ENCODE results near the gene TSPAN9. TPM values are rescaled to one million over a fixed set of nuclear protein-coding genes. Genes with fewer than 3 reads are reported as not detected.

Gene TSPAN9
- total RNA-seq, 1 experiment from 2014 or later = 23.0 TPM

- Histone ChIP-seq H3K9me3 (replicated peaks) (no peaks in the 10 kb centered on the region), H3K27me3 (replicated peaks) (no peaks in the 10 kb centered on the region), H3K36me3 (no peaks in the 10 kb centered on the region), H3K4me1 (replicated peaks) (no peaks in the 10 kb centered on the region), H3K4me3 (no peak overlapping the region), H3K27ac (no peak overlapping the region)
- no peak for DNase-seq (ENCODE audit: low read depth in 1 of 2, low spot score in 2 of 2)
Observed at GRCh38 chr12:3090240-3091037, 13.3 kb downstream of the TSPAN9 start.

GRCh38 chr12:3091038-3091319, 13.8 kb downstream of the TSPAN9 start:
- no peak overlapping the region for H3K4me3 ChIP-seq
- no peaks in the 10 kb centered on the region for H3K9me3 ChIP-seq (replicated peaks)
- DNase-seq (ENCODE audit: low read depth in 1 of 2, low spot score in 2 of 2) = no peak
- no peaks in the 10 kb centered on the region for H3K27me3 ChIP-seq (replicated peaks)
- no peaks in the 10 kb centered on the region for H3K36me3 ChIP-seq
- no peaks in the 10 kb centered on the region for H3K4me1 ChIP-seq (replicated peaks)
- H3K27ac ChIP-seq = no peak overlapping the region

GRCh38 chr12:3091382-3092241, 14.4 kb downstream of the TSPAN9 start:
- Histone ChIP-seq H3K27me3 (replicated peaks) (no peaks in the 10 kb centered on the region), H3K4me1 (replicated peaks) (no peaks in the 10 kb centered on the region), H3K4me3 (no peak overlapping the region), H3K36me3 (no peaks in the 10 kb centered on the region), H3K27ac (no peak overlapping the region), H3K9me3 (replicated peaks) (no peaks in the 10 kb centered on the region)
- DNase-seq (ENCODE audit: low read depth in 1 of 2, low spot score in 2 of 2) = no peak

GRCh38 chr12:3092764-3093163, 15.6 kb downstream of the TSPAN9 start:
- Histone ChIP-seq H3K4me1 (replicated peaks) (no peaks in the 10 kb centered on the region), H3K36me3 (no peaks in the 10 kb centered on the region)

GRCh38 chr12:3097186-3097804, 20.1 kb downstream of the TSPAN9 start:
- DNase-seq (ENCODE audit: low read depth in 1 of 2, low spot score in 2 of 2) = no peak
- no peak overlapping the region for H3K27ac ChIP-seq
- no peaks in the 10 kb centered on the region for H3K9me3 ChIP-seq (replicated peaks)
- no peaks in the 10 kb centered on the region for H3K4me1 ChIP-seq (replicated peaks)
- no peak overlapping the region for H3K4me3 ChIP-seq
- no peaks in the 10 kb centered on the region for H3K27me3 ChIP-seq (replicated peaks)
- no peaks in the 10 kb centered on the region for H3K36me3 ChIP-seq

More at GRCh38 chr12:3092764-3093163, 15.6 kb downstream of the TSPAN9 start:
- no peak overlapping the region for H3K4me3 ChIP-seq
- H3K27me3 ChIP-seq (replicated peaks) = no peaks in the 10 kb centered on the region
- no peaks in the 10 kb centered on the region for H3K9me3 ChIP-seq (replicated peaks)
- no peak overlapping the region for H3K27ac ChIP-seq
- DNase-seq (ENCODE audit: low read depth in 1 of 2, low spot score in 2 of 2) = no peak

- Histone ChIP-seq H3K27ac (no peak overlapping the region), H3K9me3 (replicated peaks) (no peaks in the 10 kb centered on the region), H3K36me3 (no peaks in the 10 kb centered on the region), H3K4me3 (no peak overlapping the region), H3K4me1 (replicated peaks) (no peaks in the 10 kb centered on the region), H3K27me3 (replicated peaks) (no peaks in the 10 kb centered on the region)
- DNase-seq (ENCODE audit: low read depth in 1 of 2, low spot score in 2 of 2) = no peak
Observed at GRCh38 chr12:3097836-3098235, 20.7 kb downstream of the TSPAN9 start.

- Histone ChIP-seq H3K27ac (no peak overlapping the region), H3K36me3 (no peaks in the 10 kb centered on the region), H3K4me1 (replicated peaks) (no peaks in the 10 kb centered on the region), H3K27me3 (replicated peaks) (no peaks in the 10 kb centered on the region), H3K4me3 (no peak overlapping the region), H3K9me3 (replicated peaks) (no peaks in the 10 kb centered on the region)
- no peak for DNase-seq (ENCODE audit: low read depth in 1 of 2, low spot score in 2 of 2)
Observed at GRCh38 chr12:3098436-3098835, 21.3 kb downstream of the TSPAN9 start.

- no peak for DNase-seq (ENCODE audit: low read depth in 1 of 2, low spot score in 2 of 2)
- H3K4me1 ChIP-seq (replicated peaks) = no peaks in the 10 kb centered on the region
- no peak overlapping the region for H3K27ac ChIP-seq
Observed at GRCh38 chr12:3099146-3099545, 22.0 kb downstream of the TSPAN9 start.

GRCh38 chr12:3101309-3102024, 24.3 kb downstream of the TSPAN9 start:
- no peak overlapping the region for H3K27ac ChIP-seq
- DNase-seq (ENCODE audit: low read depth in 1 of 2, low spot score in 2 of 2) = no peak
- H3K4me1 ChIP-seq (replicated peaks) = peaks cover 17% of the 10 kb centered on the region

More at GRCh38 chr12:3099146-3099545, 22.0 kb downstream of the TSPAN9 start:
- no peaks in the 10 kb centered on the region for H3K9me3 ChIP-seq (replicated peaks)
- no peaks in the 10 kb centered on the region for H3K27me3 ChIP-seq (replicated peaks)
- H3K36me3 ChIP-seq = no peaks in the 10 kb centered on the region
- H3K4me3 ChIP-seq = no peak overlapping the region

GRCh38 chr12:3102771-3103410, 25.7 kb downstream of the TSPAN9 start:
- no peak overlapping the region for H3K4me3 ChIP-seq
- no peaks in the 10 kb centered on the region for H3K36me3 ChIP-seq
- H3K27ac ChIP-seq = no peak overlapping the region
- H3K27me3 ChIP-seq (replicated peaks) = no peaks in the 10 kb centered on the region
- H3K9me3 ChIP-seq (replicated peaks) = no peaks in the 10 kb centered on the region
- DNase-seq (ENCODE audit: low read depth in 1 of 2, low spot score in 2 of 2) = no peak
- peaks cover 31% of the 10 kb centered on the region for H3K4me1 ChIP-seq (replicated peaks)

More at GRCh38 chr12:3101309-3102024, 24.3 kb downstream of the TSPAN9 start:
- Histone ChIP-seq H3K27me3 (replicated peaks) (no peaks in the 10 kb centered on the region), H3K36me3 (no peaks in the 10 kb centered on the region), H3K9me3 (replicated peaks) (no peaks in the 10 kb centered on the region), H3K4me3 (no peak overlapping the region)

GRCh38 chr12:3103806-3104205, 26.6 kb downstream of the TSPAN9 start:
- H3K4me1 ChIP-seq (replicated peaks) = peaks cover 32% of the 10 kb centered on the region

GRCh38 chr12:3105690-3106479, 28.7 kb downstream of the TSPAN9 start:
- H3K4me1 ChIP-seq (replicated peaks) = peaks cover 38% of the 10 kb centered on the region
- H3K36me3 ChIP-seq = no peaks in the 10 kb centered on the region
- DNase-seq (ENCODE audit: low read depth in 1 of 2, low spot score in 2 of 2) = no peak
- H3K4me3 ChIP-seq = no peak overlapping the region
- H3K9me3 ChIP-seq (replicated peaks) = no peaks in the 10 kb centered on the region
- no peak overlapping the region for H3K27ac ChIP-seq
- no peaks in the 10 kb centered on the region for H3K27me3 ChIP-seq (replicated peaks)

More at GRCh38 chr12:3103806-3104205, 26.6 kb downstream of the TSPAN9 start:
- Histone ChIP-seq H3K4me3 (no peak overlapping the region), H3K36me3 (no peaks in the 10 kb centered on the region), H3K27me3 (replicated peaks) (no peaks in the 10 kb centered on the region), H3K27ac (no peak overlapping the region), H3K9me3 (replicated peaks) (no peaks in the 10 kb centered on the region)
- DNase-seq (ENCODE audit: low read depth in 1 of 2, low spot score in 2 of 2) = no peak

All from SJSA1 (cell line).